Sigmoid colon (tissue), 7 donors: ENCODE results near the gene PER3. TPM values are rescaled to one million over a fixed set of nuclear protein-coding genes. Genes with fewer than 3 reads are reported as not detected.
A peak's percentile ranks its signal among the peaks of the same experiment; 100 is the strongest.
"Not testable (repeated sequence)": the region's sequence is repeated elsewhere in the genome, so short reads cannot be mapped to it uniquely, and the experiment has no call there.

Source experiments
- DNase-seq: peaks from one replicate; pipeline ENCODE4 v3.0.0-alpha.2; 2019
- H3K27ac ChIP-seq, 4 donors: fragments of 200-600 bp; sonication (generic); one replicate each; pipeline ENCODE4 v1.5.1; 2016 to 2019; ENCODE audit warnings: mild to moderate bottlenecking in 1 of 4
- H3K27me3 ChIP-seq, 3 donors: fragments of 200-600 bp; sonication (generic); one replicate each; pipeline ENCODE4 v1.5.1; 2019; ENCODE audit warnings: mild to moderate bottlenecking in 1 of 3
- H3K36me3 ChIP-seq, 4 donors: fragments of 200-600 bp; sonication (generic); one replicate each; pipeline ENCODE4 v1.5.1; 2016 to 2019
- H3K4me1 ChIP-seq, 4 donors: fragments of 200-600 bp; sonication (generic); one replicate each; pipeline ENCODE4 v1.5.1; 2017 to 2019
- H3K4me3 ChIP-seq, 4 donors: fragments of 200-600 bp; sonication (generic); one replicate each; pipeline ENCODE4 v1.5.1; 2017 to 2019; ENCODE audit warnings: mild to moderate bottlenecking in 2 of 4, moderate library complexity in 1 of 4
- H3K9me3 ChIP-seq, 4 donors: fragments of 200-600 bp in 3 of 4; sonication (generic) in 3 of 4; one replicate each; pipeline versions ENCODE4 v1.5.1 to v1.6.1; 2013 to 2019
- EP300 ChIP-seq, 4 donors: sonication (generic); formaldehyde crosslinking; IDR thresholded peaks; one replicate each; pipeline ENCODE4 v1.6.1; 2017; ENCODE audit warnings: antibody characterized with exemption in 4 of 4
- POLR2A ChIP-seq, 2 donors: fragments of 450-650 bp; IDR thresholded peaks; one replicate each; pipeline ENCODE4 v1.6.1; 2016; ENCODE audit warnings: antibody characterized with exemption in 2 of 2, mild to moderate bottlenecking in 2 of 2, moderate library complexity in 2 of 2
- POLR2AphosphoS5 ChIP-seq, 4 donors: sonication (generic); formaldehyde crosslinking; IDR thresholded peaks; one replicate each; pipeline ENCODE4 v1.6.1; 2017; ENCODE audit warnings: antibody characterized with exemption in 4 of 4
- WGBS, 2 donors: extraction: QIAGEN DNeasy Blood & Tissue Kit; methylation state at CpG; one replicate each; pipeline ENCODE4 v1.1.7; 2013; 5-methylcytosine and 5-hydroxymethylcytosine counted together
- intact Hi-C: fragments of 100-400 bp; cut with DNase I; formaldehyde crosslinking; loops from one replicate; pipeline ENCODE4 v1.15.1; 2023
- polyA plus RNA-seq, 3 donors: library from polyadenylated mRNA; stranded (reverse); fragments of 200-250 nt; gene quantifications; one replicate each; pipeline ENCODE4 v1.2.3, GENCODE V29; 2013
- total RNA-seq, 4 donors: library from RNA; depleted of rRNA; stranded (reverse); fragments of >200 nt; gene quantifications; one replicate each; pipeline ENCODE4 v1.1.0, GENCODE V29; 2016
- TF ChIP-seq, protein P1 (sequence below), 4 experiments: fragments of 450-650 bp in 3 of 4; fragments of 200-600 bp in 1 of 4; IDR thresholded peaks; one replicate each; pipeline ENCODE4 v1.5.1; 2016 to 2019; ENCODE audit warnings: antibody characterized with exemption in 4 of 4, mild to moderate bottlenecking in 3 of 4, moderate library complexity in 2 of 4
- donor health status: healthy with polysubstance abuse.
- donor health status: Bipolar disorder and iron deficiency.
- donor health status: healthy.

Gene PER3
- total and polyA plus RNA-seq, 7 donors: 2.1 to 57.1 (median 36.1) TPM

DNA sequence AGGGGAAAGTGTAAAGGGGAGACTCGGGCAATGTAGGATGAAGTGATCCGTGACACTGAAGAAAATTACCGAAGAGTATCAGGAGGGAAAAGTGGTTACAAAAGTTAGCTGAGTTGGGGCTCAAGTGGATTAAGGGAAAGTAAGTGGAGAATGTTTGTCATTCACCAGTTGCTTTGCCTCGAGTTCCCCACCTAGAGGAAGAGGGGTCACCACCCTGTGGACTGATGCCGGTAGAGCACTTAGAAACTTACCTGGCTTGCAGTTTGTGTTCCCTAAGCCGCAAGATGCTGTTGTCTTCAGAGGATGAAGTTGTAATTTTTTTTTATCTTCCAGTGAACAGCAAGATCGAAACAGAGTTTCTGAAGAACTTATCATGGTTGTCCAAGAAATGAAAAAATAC lies 1.0 kb downstream of the PER3 start:
- H3K4me3 ChIP-seq: peak overlapping the region; percentile 57 to 91 (median 70)
- DNase-seq: no peak
- peaks cover 2 to 59% (median 7%) of the 10 kb centered on the region in 4 donors for H3K36me3 ChIP-seq
- TF ChIP-seq, protein P1, sequence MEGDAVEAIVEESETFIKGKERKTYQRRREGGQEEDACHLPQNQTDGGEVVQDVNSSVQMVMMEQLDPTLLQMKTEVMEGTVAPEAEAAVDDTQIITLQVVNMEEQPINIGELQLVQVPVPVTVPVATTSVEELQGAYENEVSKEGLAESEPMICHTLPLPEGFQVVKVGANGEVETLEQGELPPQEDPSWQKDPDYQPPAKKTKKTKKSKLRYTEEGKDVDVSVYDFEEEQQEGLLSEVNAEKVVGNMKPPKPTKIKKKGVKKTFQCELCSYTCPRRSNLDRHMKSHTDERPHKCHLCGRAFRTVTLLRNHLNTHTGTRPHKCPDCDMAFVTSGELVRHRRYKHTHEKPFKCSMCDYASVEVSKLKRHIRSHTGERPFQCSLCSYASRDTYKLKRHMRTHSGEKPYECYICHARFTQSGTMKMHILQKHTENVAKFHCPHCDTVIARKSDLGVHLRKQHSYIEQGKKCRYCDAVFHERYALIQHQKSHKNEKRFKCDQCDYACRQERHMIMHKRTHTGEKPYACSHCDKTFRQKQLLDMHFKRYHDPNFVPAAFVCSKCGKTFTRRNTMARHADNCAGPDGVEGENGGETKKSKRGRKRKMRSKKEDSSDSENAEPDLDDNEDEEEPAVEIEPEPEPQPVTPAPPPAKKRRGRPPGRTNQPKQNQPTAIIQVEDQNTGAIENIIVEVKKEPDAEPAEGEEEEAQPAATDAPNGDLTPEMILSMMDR (IDR thresholded peaks at IDR 0.05): no peak
- TF ChIP-seq EP300 (IDR thresholded peaks at IDR 0.05) (no peak), POLR2AphosphoS5 (IDR thresholded peaks at IDR 0.05) (no peak), POLR2A (IDR thresholded peaks at IDR 0.05) (no peak)
- H3K4me1 ChIP-seq: peaks cover 0 to 55% (median 49%) of the 10 kb centered on the region in 4 donors
- H3K27ac ChIP-seq: peak overlapping the region; percentile 94 to 99 (median 96)
- H3K9me3 ChIP-seq: no peaks in the 10 kb centered on the region
- H3K27me3 ChIP-seq: no peaks in the 10 kb centered on the region
- intact Hi-C loops: no loop called here
- WGBS, 2 donors: 90 to 93% methylated on average over 7 of the region's 7 CpGs

DNA sequence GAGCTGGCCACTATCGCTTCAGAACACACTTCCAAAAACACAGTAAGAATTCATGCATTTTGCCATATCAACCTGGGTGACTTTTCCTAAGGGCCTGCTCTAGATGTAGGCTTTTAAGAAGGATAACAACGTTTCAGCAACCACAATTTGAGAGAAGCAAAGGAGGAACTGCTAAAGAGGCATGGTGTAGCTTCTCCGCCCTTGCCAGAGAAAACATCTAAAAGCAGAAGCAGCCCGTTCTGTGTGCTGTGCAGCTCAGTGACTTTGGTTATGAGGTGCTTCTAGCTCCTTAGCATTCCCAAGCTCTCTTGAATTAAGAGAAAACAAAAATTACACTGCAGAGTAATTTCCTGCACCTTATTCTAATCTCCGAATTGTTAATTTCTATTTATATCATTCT lies 2.7 kb downstream of the PER3 start:
- Histone ChIP-seq H3K9me3 (no peaks in the 10 kb centered on the region), H3K4me1 (peaks cover 0 to 55% (median 49%) of the 10 kb centered on the region in 4 donors), H3K27me3 (no peaks in the 10 kb centered on the region), H3K27ac (peak overlapping the region in 3 of 4 donors; percentile 14 to 30 (median 19)), H3K4me3 (no peak overlapping the region), H3K36me3 (peaks cover 4 to 60% (median 19%) of the 10 kb centered on the region in 4 donors)
- intact Hi-C loops: no loop called here
- WGBS, 2 donors: 70% methylated on average over 5 of the region's 5 CpGs
- TF ChIP-seq, protein P1 (IDR thresholded peaks at IDR 0.05): no peak
- TF ChIP-seq POLR2A (IDR thresholded peaks at IDR 0.05) (no peak), EP300 (IDR thresholded peaks at IDR 0.05) (no peak), POLR2AphosphoS5 (IDR thresholded peaks at IDR 0.05) (no peak)
- DNase-seq: no peak

DNA sequence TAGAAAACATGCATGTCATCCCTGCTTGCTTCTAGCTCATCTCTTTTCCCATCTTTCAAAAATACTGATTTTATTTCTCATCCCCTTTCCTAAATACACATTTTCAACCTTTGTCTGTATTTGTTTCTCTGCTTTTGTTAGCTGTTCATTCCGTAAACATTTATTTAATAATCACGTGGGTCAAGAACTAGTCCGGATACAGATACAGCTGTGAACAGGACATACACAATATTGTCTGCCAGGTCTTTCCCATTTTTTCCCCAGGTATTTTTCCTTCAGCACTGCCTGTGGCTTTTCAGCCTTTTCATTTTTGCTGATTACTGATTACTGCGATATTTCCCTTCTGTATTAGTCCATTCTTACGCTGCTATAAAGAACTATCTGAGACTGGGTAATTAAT lies 5.7 kb downstream of the PER3 start:
- Histone ChIP-seq H3K4me3 (no peak overlapping the region), H3K4me1 (peaks cover 0 to 39% (median 38%) of the 10 kb centered on the region in 4 donors), H3K9me3 (no peaks in the 10 kb centered on the region), H3K27ac (no peak overlapping the region), H3K36me3 (peaks cover 4 to 90% (median 28%) of the 10 kb centered on the region in 4 donors), H3K27me3 (no peaks in the 10 kb centered on the region)
- 82 to 84% methylated on average over 5 of the region's 5 CpGs for WGBS, 2 donors
- intact Hi-C loops: no loop called here
- DNase-seq: no peak
- TF ChIP-seq EP300 (IDR thresholded peaks at IDR 0.05) (no peak), POLR2A (IDR thresholded peaks at IDR 0.05) (no peak), POLR2AphosphoS5 (IDR thresholded peaks at IDR 0.05) (no peak)
- TF ChIP-seq, protein P1 (IDR thresholded peaks at IDR 0.05): no peak

DNA sequence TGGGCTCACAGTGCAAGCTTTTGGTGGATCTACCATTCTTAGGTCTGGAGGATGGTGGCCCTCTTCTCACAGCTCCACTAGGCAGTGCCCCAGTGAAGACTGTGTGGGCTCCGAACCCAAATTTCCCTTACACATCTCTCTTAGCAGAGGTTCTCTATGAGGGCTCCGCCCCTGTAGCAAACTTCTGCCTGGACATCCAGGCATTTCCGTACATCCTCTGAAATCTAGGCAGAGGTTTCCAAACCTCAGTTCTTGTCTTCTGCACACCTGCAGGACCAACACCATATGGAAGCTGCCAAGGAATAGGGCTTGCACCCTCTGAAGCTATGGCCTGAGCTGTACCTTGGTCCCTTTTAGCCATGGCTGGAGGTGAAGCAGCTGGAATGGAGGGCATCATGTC lies 6.9 kb downstream of the PER3 start:
- H3K27ac ChIP-seq, H3K27me3 ChIP-seq, DNase-seq, H3K4me3 ChIP-seq, intact Hi-C loops, H3K9me3 ChIP-seq: not testable (repeated sequence)
- Histone ChIP-seq H3K36me3 (peaks cover 4 to 95% (median 29%) of the 10 kb centered on the region in 4 donors), H3K4me1 (peaks cover 0 to 27% (median 26%) of the 10 kb centered on the region in 4 donors)
- WGBS, 2 donors: 96% methylated on average over 3 of the region's 3 CpGs

DNA sequence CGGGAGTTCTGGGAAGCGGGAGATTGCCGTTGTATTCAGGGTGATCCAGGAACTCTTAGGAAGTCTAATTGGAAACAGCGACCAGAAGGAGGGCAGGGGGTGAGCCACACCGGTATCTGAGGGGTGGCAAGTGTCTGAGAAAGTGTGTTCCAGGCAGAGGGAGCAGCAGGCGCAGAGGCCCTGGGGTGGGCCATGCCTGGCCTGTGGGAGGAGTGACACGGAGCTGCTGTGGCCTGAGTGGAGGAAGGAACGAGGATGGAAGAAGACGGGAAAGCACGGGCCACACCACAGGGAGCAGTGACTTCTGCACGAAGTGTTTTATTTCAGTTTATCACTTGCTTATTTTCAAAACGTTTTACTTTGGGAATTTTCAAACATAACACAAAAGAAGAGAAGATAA lies 11.3 kb downstream of the PER3 start:
- intact Hi-C loops: no loop called here
- DNase-seq: no peak
- Histone ChIP-seq H3K27ac (no peak overlapping the region), H3K4me1 (no peaks in the 10 kb centered on the region), H3K27me3 (no peaks in the 10 kb centered on the region), H3K4me3 (no peak overlapping the region), H3K9me3 (no peaks in the 10 kb centered on the region), H3K36me3 (peaks cover 0 to 100% (median 47%) of the 10 kb centered on the region in 4 donors)
- TF ChIP-seq, protein P1 (IDR thresholded peaks at IDR 0.05): no peak
- TF ChIP-seq POLR2A (IDR thresholded peaks at IDR 0.05) (no peak), POLR2AphosphoS5 (IDR thresholded peaks at IDR 0.05) (no peak), EP300 (IDR thresholded peaks at IDR 0.05) (no peak)
- WGBS, 2 donors: 89 to 92% methylated on average over 12 of the region's 12 CpGs
